Fibroblast of mammary gland (primary cell): ENCODE measurements around the gene PLOD2.

Experiments used
- DNase-seq: peaks from one replicate; pipeline ENCODE4 v3.0.0-alpha.2; 2010; ENCODE audit warnings: low read depth
- H3K4me3 ChIP-seq: 2 replicates; pipeline ENCODE4 v1.5.1; 2011; ENCODE audit warnings: low read depth, mild to moderate bottlenecking, low read length, moderate library complexity; ENCODE audit not compliant: control insufficient read depth
- CTCF ChIP-seq: conservative IDR thresholded peaks from 2 replicates; pipeline ENCODE4 v1.5.1; 2011; ENCODE audit warnings: low read depth, low read length, inconsistent platforms; ENCODE audit not compliant: control insufficient read depth, insufficient read depth

PLOD2 gene

GRCh38 chr3:146111337-146111736, 49.6 kb downstream of the PLOD2 start:
- DNase-seq = no peak
- no peak for TF ChIP-seq CTCF
- no peak overlapping the region for H3K4me3 ChIP-seq

GRCh38 chr3:146110161-146110560, 50.8 kb downstream of the PLOD2 start:
- no peak for DNase-seq
- no peak for TF ChIP-seq CTCF
- H3K4me3 ChIP-seq = no peak overlapping the region

- no peak for DNase-seq
- TF ChIP-seq CTCF = no peak
- no peak overlapping the region for H3K4me3 ChIP-seq
These were observed 54.0 kb downstream of the PLOD2 start for GRCh38 chr3:146106986-146107385.

GRCh38 chr3:146104068-146104467, 56.9 kb downstream of the PLOD2 start:
- DNase-seq = no peak
- no peak overlapping the region for H3K4me3 ChIP-seq
- no peak for TF ChIP-seq CTCF

DNA sequence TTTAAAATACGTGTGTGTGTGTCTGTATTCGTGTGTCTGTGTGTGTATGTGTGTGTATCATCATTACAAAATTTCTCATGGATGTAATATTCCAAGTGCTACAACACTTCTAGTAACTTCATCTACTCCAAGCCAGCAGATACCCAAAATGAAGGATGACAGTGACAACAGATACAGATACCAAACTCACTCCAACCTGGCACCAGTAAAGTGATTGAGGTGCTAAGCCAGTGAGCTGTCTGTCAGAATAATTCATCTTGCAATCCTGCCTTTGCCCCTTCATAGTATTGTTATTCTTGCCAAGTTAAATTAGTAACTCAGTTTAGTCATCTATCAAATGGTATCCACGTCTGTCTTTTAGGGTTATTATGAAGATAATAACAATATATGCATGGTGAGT, 58.1 kb downstream of the PLOD2 start:
- no peak for TF ChIP-seq CTCF
- H3K4me3 ChIP-seq = no peak overlapping the region
- DNase-seq = no peak

GRCh38 chr3:146101538-146101937, 59.4 kb downstream of the PLOD2 start:
- DNase-seq = no peak
- H3K4me3 ChIP-seq = no peak overlapping the region
- no peak for TF ChIP-seq CTCF

GRCh38 chr3:146100825-146101444, 60.0 kb downstream of the PLOD2 start:
- TF ChIP-seq CTCF = no peak
- H3K4me3 ChIP-seq = no peak overlapping the region
- no peak for DNase-seq
